Activated CD4-positive, alpha-beta T cell treated with anti-CD3 and anti-CD28 coated beads for 36 hours (primary cell): ENCODE measurements around the gene TNFRSF21. TPM values are rescaled to one million over a fixed set of nuclear protein-coding genes. Genes with fewer than 3 reads are reported as not detected.
A peak's percentile ranks its signal among the peaks of the same experiment; 100 is the strongest.

Experiments
- ATAC-seq: fragments of 200-7000 bp; cut with Tn5 transposase; one replicate; pipeline ENCODE4 v1.10.0; 2021; ENCODE audit warnings: mild to moderate bottlenecking, moderate library complexity
- CTCF ChIA-PET: fragments of 350-600 bp; sonication (Branson Sonifier 250); formaldehyde crosslinking; loops from one replicate; lab custom pipeline; 2021; ENCODE audit warnings: antibody characterized with exemption; lab: Charles Lee
- POLR2A ChIA-PET: fragments of 350-600 bp; sonication (Branson Sonifier 250); formaldehyde crosslinking; loops from one replicate; lab custom pipeline; 2021; ENCODE audit warnings: antibody characterized with exemption, inconsistent platforms; lab: Charles Lee
- DNase-seq: peaks from one replicate; pipeline ENCODE4 v3.0.0-alpha.2; 2020
- H3K27ac Mint-ChIP-seq: one replicate; pipeline ENCODE4 v1.8.0; 2021; ENCODE audit warnings: mixed read lengths
- H3K27me3 Mint-ChIP-seq: one replicate; pipeline ENCODE4 v1.8.0; 2021; ENCODE audit warnings: mixed read lengths
- H3K36me3 Mint-ChIP-seq: one replicate; pipeline ENCODE4 v1.8.0; 2021; ENCODE audit warnings: low read depth, mixed read lengths
- H3K4me1 Mint-ChIP-seq: one replicate; pipeline ENCODE4 v1.8.0; 2021; ENCODE audit warnings: mixed read lengths
- H3K4me3 Mint-ChIP-seq: one replicate; pipeline ENCODE4 v1.8.0; 2021; ENCODE audit warnings: mild to moderate bottlenecking, moderate library complexity, mixed read lengths
- H3K9me3 Mint-ChIP-seq: one replicate; pipeline ENCODE4 v1.8.0; 2021; ENCODE audit warnings: low read depth, mixed read lengths
- intact Hi-C, 2 experiments: fragments of 100-400 bp; cut with DNase I in 1 of 2; cut with micrococcal nuclease in 1 of 2; formaldehyde crosslinking; loops; one replicate each; pipeline versions ENCODE4 v1.14.2 to v1.15.1; 2022 to 2024; cut with DNase I, micrococcal nuclease
- total RNA-seq, 2 experiments: library from RNA; stranded (reverse); gene quantifications; one replicate each; pipeline ENCODE4 v1.2.3, GENCODE V29; 2021

TNFRSF21 gene
- total RNA-seq, result 1 to 10 TPM; 2.6 to 2.8 TPM

- H3K4me3 Mint-ChIP-seq, result peak within 1 kb of the TSS; percentile 66
- CTCF ChIA-PET, result interaction anchor here (0.6 to 2.7 kb wide), 5 partner anchors 18 to 215 kb away, joined by 3 to 16 read pairs (median 4); no protein-coding TSS in a partner anchor
- DNase-seq (peak; percentile 93), ATAC-seq (peak; percentile 97)
- H3K27ac Mint-ChIP-seq, result peak within 1 kb of the TSS; percentile 42
- H3K4me1 Mint-ChIP-seq, result peaks cover 9% of the 10 kb centered on the region
- H3K27me3 Mint-ChIP-seq, result peaks cover 33% of the 10 kb centered on the region
- no peaks in the 10 kb centered on the region for H3K36me3 Mint-ChIP-seq
- POLR2A ChIA-PET, result interaction anchor here (0.6 kb wide), 1 partner anchor 461 kb away, joined by 3 read pairs; no protein-coding TSS in a partner anchor
- no peaks in the 10 kb centered on the region for H3K9me3 Mint-ChIP-seq
- intact Hi-C loops, result loop anchor here (1.0 to 10.0 kb wide), 5 partner anchors 67 to 1085 kb away; no protein-coding TSS in a partner anchor
These were observed at the start of gene TNFRSF21 for GRCh38 chr6:47309291-47310130. Gene TNFRSF21, minus strand, starts transcription at chr6:47309905. Its CDS starts 394 bp downstream, at chr6:47309511.

DNA sequence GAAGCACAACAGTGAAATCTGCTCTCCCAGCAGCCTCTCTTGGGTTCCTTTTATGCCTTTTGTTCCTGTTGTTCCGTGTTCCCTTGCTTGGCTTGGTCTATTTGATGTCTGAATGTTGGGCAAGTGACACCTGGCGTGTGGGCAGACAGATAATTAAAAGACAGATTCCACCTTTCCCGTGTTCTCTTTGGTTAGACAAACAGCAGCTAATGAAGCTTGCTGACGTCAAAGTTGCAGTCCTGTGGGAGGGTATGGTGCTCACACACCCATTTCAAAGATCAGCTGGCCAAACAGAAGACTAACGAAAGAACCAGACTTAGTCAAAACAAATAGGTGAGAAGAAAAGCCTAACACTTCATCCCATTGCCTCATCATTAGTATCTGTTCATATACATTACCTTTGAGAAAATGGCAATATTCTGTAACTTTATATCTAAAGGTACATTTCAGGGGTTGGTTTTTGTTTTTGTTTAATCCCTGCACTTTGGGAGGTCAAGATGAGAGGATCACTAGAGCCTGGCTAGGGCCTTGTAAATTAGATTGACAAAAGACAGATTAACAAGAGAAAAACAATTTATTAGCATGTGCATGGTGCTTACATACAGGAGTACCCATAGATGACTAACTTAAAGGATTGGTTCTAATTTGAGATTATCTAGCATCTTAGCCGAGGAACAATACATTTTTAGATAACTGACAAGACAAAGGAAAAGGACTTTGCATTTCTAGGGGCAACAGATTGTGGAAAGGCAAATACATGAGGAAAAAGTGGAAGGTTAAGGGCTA lies 48.9 kb upstream of the TNFRSF21 start:
- CTCF ChIA-PET, result no interaction called here
- POLR2A ChIA-PET, result no interaction called here
- intact Hi-C loops, result no loop called here

GRCh38 chr6:47357827-47358226 lies 48.1 kb upstream of the TNFRSF21 start:
- Mint-ChIP-seq H3K27ac (no peak overlapping the region), H3K27me3 (peaks cover 17% of the 10 kb centered on the region), H3K4me1 (no peaks in the 10 kb centered on the region), H3K9me3 (no peaks in the 10 kb centered on the region), H3K36me3 (no peaks in the 10 kb centered on the region), H3K4me3 (no peak overlapping the region)
- DNase-seq (no peak), ATAC-seq (no peak)
- ChIA-PET CTCF (interaction anchor here (1.1 kb wide), 1 partner anchor 30 kb away, joined by 3 read pairs; no protein-coding TSS in a partner anchor), POLR2A (no interaction called here)
- intact Hi-C loops, result no loop called here

More for the DNA sequence above, 48.9 kb upstream of the TNFRSF21 start:
- Mint-ChIP-seq H3K36me3 (no peaks in the 10 kb centered on the region), H3K4me1 (no peaks in the 10 kb centered on the region), H3K27ac (no peak overlapping the region), H3K4me3 (no peak overlapping the region), H3K27me3 (peaks cover 17% of the 10 kb centered on the region), H3K9me3 (no peaks in the 10 kb centered on the region)
- DNase-seq (no peak), ATAC-seq (no peak)

DNA sequence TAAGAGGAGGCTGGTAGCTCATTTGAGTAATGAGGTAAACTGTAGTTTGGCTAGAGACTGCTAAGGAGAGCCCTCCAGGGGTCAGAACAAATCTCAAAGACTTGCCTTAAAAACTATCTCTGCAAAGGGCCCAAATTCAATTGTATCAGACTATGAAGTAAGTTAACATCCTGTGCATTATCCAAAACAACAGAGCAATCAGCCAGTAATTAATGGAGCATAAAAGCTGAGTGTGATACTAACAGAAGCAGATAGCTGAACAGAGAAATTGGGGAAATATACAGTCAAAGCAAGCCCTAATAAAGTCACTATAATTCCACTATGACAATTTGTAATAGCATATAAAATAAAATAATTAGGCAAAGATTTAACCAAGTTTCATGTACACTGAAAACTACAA lies 45.8 kb upstream of the TNFRSF21 start:
- H3K27me3 Mint-ChIP-seq, result peaks cover 11% of the 10 kb centered on the region
- H3K4me1 Mint-ChIP-seq, result no peaks in the 10 kb centered on the region
- no peak for DNase-seq
- no peak overlapping the region for H3K4me3 Mint-ChIP-seq
- ChIA-PET POLR2A (no interaction called here), CTCF (no interaction called here)
- intact Hi-C loops, result no loop called here
- no peaks in the 10 kb centered on the region for H3K36me3 Mint-ChIP-seq
- no peak for ATAC-seq
- no peaks in the 10 kb centered on the region for H3K9me3 Mint-ChIP-seq
- H3K27ac Mint-ChIP-seq, result no peak overlapping the region

- POLR2A ChIA-PET, result no interaction called here
- ATAC-seq (no peak), DNase-seq (no peak)
- Mint-ChIP-seq H3K36me3 (no peaks in the 10 kb centered on the region), H3K4me1 (no peaks in the 10 kb centered on the region), H3K9me3 (no peaks in the 10 kb centered on the region), H3K4me3 (no peak overlapping the region), H3K27ac (no peak overlapping the region), H3K27me3 (peaks cover 9% of the 10 kb centered on the region)
- CTCF ChIA-PET, result interaction anchor here (0.6 kb wide), 1 partner anchor 505 kb away, joined by 4 read pairs; no protein-coding TSS in a partner anchor
- intact Hi-C loops, result no loop called here
These were observed 44.2 kb upstream of the TNFRSF21 start for GRCh38 chr6:47353871-47354270.

DNA sequence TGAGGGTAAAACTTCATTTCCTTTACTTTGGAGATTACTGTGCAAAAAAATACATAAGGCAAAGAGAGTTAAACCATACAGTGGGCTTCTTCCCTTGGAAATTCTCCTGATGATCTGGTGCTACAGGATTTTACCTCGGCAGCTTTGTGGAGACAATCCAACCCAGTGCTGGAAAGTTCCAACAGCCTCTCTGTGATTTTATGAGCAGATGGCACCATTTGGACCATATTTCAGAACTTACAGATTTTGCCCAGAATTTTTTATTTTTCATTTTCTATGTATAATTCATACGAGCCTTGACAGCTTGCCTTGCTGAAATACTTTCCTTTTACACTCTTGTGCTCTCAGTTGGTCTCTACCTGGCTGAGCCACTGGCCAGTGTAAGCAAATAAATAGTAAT lies 43.3 kb upstream of the TNFRSF21 start:
- ATAC-seq, result no peak
- Mint-ChIP-seq H3K27me3 (peaks cover 8% of the 10 kb centered on the region), H3K27ac (no peak overlapping the region), H3K36me3 (no peaks in the 10 kb centered on the region), H3K4me1 (no peaks in the 10 kb centered on the region), H3K4me3 (no peak overlapping the region), H3K9me3 (no peaks in the 10 kb centered on the region)
- DNase-seq, result no peak
- ChIA-PET POLR2A (no interaction called here), CTCF (no interaction called here)
- intact Hi-C loops, result no loop called here

DNA sequence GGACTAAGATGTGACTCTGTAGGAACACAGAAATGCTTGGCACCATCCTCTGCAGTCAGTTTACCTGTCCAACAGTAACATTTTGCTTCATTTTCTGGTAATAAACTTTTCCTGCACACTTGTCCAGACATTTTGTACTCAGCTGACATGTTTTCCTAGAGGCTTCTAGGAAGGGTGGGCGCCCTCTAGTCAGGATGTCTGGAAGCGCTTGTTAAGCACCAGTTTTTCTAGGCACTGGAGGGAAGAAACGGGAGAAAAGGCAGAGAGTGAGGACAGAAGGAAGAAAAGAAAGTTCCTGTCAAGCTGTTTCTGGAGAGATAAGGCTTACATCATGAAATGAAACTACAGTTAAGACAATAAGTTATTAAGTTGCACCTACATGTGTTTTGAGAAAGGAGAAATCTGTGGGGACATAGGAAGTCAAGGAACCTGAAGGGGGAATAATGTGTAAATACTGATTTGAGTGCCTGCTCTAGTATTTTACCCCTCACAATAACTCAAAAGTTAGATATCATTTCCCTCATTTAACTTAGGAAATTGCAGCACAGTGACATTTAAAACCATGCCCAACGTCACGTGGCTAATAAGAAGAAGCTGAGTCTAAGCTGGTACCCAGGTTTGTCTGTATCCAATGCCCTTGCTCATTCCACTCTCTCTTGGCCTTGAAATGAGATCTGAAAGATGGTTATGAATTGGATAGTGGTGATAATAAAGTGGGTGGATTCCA lies 42.7 kb upstream of the TNFRSF21 start:
- intact Hi-C loops, result no loop called here
- CTCF ChIA-PET, result no interaction called here
- POLR2A ChIA-PET, result no interaction called here

GRCh38 chr6:47351621-47352020 lies 41.9 kb upstream of the TNFRSF21 start:
- POLR2A ChIA-PET, result no interaction called here
- no peaks in the 10 kb centered on the region for H3K9me3 Mint-ChIP-seq

More for the DNA sequence above, 42.7 kb upstream of the TNFRSF21 start:
- no peak for DNase-seq
- Mint-ChIP-seq H3K9me3 (no peaks in the 10 kb centered on the region), H3K4me1 (no peaks in the 10 kb centered on the region), H3K36me3 (no peaks in the 10 kb centered on the region), H3K4me3 (no peak overlapping the region), H3K27me3 (peaks cover 5% of the 10 kb centered on the region), H3K27ac (no peak overlapping the region)
- ATAC-seq, result no peak

GRCh38 chr6:47349931-47350330 lies 40.2 kb upstream of the TNFRSF21 start:
- intact Hi-C loops, result no loop called here
- no peak for ATAC-seq
- Mint-ChIP-seq H3K4me1 (no peaks in the 10 kb centered on the region), H3K27ac (no peak overlapping the region), H3K9me3 (no peaks in the 10 kb centered on the region), H3K36me3 (no peaks in the 10 kb centered on the region), H3K4me3 (no peak overlapping the region), H3K27me3 (peaks cover 11% of the 10 kb centered on the region)
- ChIA-PET CTCF (interaction anchor here (1.1 to 2.0 kb wide), 2 partner anchors 44 to 66 kb away, joined by 3 to 5 read pairs; no protein-coding TSS in a partner anchor), POLR2A (no interaction called here)
- DNase-seq, result no peak

More at GRCh38 chr6:47351621-47352020, 41.9 kb upstream of the TNFRSF21 start:
- Mint-ChIP-seq H3K27me3 (peaks cover 9% of the 10 kb centered on the region), H3K36me3 (no peaks in the 10 kb centered on the region), H3K4me3 (no peak overlapping the region), H3K27ac (no peak overlapping the region), H3K4me1 (no peaks in the 10 kb centered on the region)
- DNase-seq, result no peak
- intact Hi-C loops, result no loop called here
- CTCF ChIA-PET, result no interaction called here
- ATAC-seq, result no peak

GRCh38 chr6:47348316-47348863 lies 38.7 kb upstream of the TNFRSF21 start:
- Mint-ChIP-seq H3K4me3 (no peak overlapping the region), H3K36me3 (no peaks in the 10 kb centered on the region), H3K27ac (no peak overlapping the region), H3K4me1 (no peaks in the 10 kb centered on the region), H3K9me3 (no peaks in the 10 kb centered on the region), H3K27me3 (peaks cover 9% of the 10 kb centered on the region)
- intact Hi-C loops, result no loop called here
- ATAC-seq (no peak), DNase-seq (no peak)
- ChIA-PET POLR2A (no interaction called here), CTCF (interaction anchor here (1.2 to 2.0 kb wide), 2 partner anchors 42 to 67 kb away, joined by 5 read pairs; no protein-coding TSS in a partner anchor)

DNA sequence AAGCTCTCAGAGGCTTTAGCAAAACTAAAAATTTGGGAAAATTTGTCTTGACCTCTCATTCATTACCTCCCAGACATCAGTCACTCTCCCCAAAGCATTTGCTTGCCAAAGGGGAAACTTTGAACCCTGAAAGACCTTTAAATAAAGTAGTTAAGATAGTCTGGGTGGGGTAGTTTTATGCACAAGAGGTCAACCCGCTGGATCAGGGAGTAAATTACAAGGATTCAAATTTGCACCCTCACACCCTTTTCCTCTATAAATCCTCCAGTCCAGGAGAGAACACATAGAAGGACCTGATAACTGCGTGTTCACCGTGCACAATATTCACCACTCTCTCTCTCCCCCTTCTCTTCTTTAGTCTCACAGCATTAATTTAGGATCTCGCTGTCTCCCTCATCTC lies 36.1 kb upstream of the TNFRSF21 start:
- peaks cover 7% of the 10 kb centered on the region for H3K27me3 Mint-ChIP-seq
- ATAC-seq (no peak), DNase-seq (no peak)
- intact Hi-C loops, result no loop called here
- no peak overlapping the region for H3K27ac Mint-ChIP-seq
- CTCF ChIA-PET, result no interaction called here
- no peaks in the 10 kb centered on the region for H3K4me1 Mint-ChIP-seq
- no peak overlapping the region for H3K4me3 Mint-ChIP-seq
- H3K9me3 Mint-ChIP-seq, result no peaks in the 10 kb centered on the region
- POLR2A ChIA-PET, result no interaction called here
- H3K36me3 Mint-ChIP-seq, result no peaks in the 10 kb centered on the region
